Mucosa of stomach (tissue), 1 donor: Measurements from ENCODE around the gene GRPEL1.

Source experiments
- H3K27me3 ChIP-seq: one replicate; pipeline ENCODE4 v1.7.0; 2013; ENCODE audit warnings: mild to moderate bottlenecking, low read length; ENCODE audit not compliant: control insufficient read depth, insufficient read depth
- H3K36me3 ChIP-seq: one replicate; pipeline ENCODE4 v1.7.0; 2013; ENCODE audit warnings: low read length; ENCODE audit not compliant: control insufficient read depth, insufficient read depth
- H3K4me1 ChIP-seq: one replicate; pipeline ENCODE4 v1.7.0; 2013; ENCODE audit warnings: mild to moderate bottlenecking, low read length; ENCODE audit not compliant: control insufficient read depth, insufficient read depth
- H3K4me3 ChIP-seq: one replicate; pipeline ENCODE4 v1.7.0; 2013; ENCODE audit warnings: low read length
- H3K9ac ChIP-seq: one replicate; pipeline ENCODE4 v1.7.0; 2013; ENCODE audit warnings: mild to moderate bottlenecking, low read length, moderate library complexity
- H3K9me3 ChIP-seq: one replicate; pipeline ENCODE4 v1.7.0; 2013; ENCODE audit warnings: mild to moderate bottlenecking, low read length, moderate library complexity; ENCODE audit not compliant: control insufficient read depth
- donor health status: Pancreatic carcinoma.

Gene GRPEL1

DNA sequence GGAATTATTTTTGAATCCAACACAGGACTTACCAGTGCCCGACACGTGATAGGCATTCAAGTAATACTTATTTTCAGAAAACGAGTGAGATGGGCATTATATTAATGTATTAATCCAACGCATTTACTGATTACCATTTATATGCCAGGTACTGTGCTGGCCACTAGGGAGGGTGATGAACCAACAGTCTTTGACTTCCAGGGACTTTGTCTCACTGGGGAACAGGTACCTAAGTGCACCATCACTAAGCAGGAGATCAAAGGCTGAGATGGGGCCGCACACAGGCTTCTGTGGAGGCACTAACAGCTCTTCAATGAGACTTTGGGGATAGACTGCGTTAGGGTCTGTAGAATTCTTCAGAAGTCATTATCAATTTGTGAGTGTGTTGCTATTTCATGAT lies 30.4 kb downstream of the GRPEL1 start:
- Histone ChIP-seq H3K9ac (no peak overlapping the region), H3K4me1 (peaks cover 35% of the 10 kb centered on the region), H3K27me3 (no peaks in the 10 kb centered on the region), H3K4me3 (no peak overlapping the region), H3K36me3 (peaks cover 1% of the 10 kb centered on the region), H3K9me3 (no peaks in the 10 kb centered on the region)

DNA sequence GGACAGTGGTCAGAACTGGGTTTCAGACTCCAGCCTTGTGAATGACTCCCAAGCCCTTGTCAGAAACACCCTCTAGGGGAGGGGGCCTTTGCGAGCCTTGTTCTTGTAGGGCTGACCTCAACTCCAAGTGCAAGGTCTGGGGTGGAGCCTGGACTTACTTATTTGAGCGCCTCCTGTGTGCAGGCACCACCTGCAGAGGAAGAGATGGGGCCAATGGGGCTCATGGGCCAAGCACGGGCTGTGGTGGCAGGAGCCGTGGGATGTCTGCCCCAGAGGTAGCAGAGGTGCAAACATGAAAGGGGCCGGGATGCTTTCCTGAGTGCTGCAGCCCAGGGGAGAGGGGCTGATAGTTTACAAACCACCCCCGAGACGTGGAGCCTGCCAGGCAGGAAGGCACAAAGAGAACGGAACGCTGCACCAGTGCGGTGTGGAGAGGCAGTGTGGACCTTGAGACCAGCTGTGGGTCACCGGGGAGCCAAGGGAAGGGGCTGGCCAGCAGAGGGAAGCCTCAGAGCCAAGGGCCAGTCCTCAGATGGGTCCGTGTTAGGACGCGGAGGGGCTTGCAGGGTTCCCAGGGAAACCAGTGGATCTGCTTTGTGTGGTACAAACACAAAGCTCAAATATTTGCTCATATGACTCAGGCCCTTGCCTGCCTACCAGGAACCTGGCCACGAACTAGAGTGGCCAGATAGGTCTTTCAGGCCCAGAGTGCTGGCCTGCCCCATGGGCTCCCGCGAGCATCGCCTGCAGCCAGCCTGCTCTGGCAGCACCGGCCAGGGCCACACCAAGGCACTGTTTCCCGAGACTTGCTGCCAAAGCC lies 33.4 kb downstream of the GRPEL1 start:
- H3K36me3 ChIP-seq: peaks cover 20% of the 10 kb centered on the region
- H3K9ac ChIP-seq: peak overlapping the region; percentile 51
- H3K27me3 ChIP-seq: no peaks in the 10 kb centered on the region
- peaks cover 23% of the 10 kb centered on the region for H3K4me1 ChIP-seq
- H3K4me3 ChIP-seq: peak overlapping the region; percentile 56
- no peaks in the 10 kb centered on the region for H3K9me3 ChIP-seq

DNA sequence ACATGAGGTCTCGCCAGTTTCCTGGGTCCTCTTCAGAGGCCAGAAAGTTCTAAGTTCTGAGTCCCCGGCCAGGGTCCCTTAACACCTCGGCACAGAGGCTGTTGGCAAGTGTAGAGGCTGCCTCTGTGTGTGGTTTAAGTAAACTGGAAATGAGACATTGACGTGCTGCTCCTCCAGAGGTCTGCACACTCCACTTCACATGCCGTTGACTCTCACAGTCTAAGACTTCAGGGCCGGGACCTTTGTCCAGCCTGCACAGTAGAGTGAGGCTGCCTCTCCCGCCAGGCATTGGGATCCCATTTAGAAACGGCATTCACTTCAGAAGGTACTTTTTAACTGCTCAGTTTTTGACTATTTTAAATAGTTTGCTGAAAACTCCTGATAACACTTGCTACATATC lies 35.3 kb downstream of the GRPEL1 start:
- Histone ChIP-seq H3K4me3 (no peak overlapping the region), H3K36me3 (peaks cover 20% of the 10 kb centered on the region), H3K9ac (no peak overlapping the region), H3K9me3 (no peaks in the 10 kb centered on the region), H3K27me3 (no peaks in the 10 kb centered on the region), H3K4me1 (peaks cover 23% of the 10 kb centered on the region)

DNA sequence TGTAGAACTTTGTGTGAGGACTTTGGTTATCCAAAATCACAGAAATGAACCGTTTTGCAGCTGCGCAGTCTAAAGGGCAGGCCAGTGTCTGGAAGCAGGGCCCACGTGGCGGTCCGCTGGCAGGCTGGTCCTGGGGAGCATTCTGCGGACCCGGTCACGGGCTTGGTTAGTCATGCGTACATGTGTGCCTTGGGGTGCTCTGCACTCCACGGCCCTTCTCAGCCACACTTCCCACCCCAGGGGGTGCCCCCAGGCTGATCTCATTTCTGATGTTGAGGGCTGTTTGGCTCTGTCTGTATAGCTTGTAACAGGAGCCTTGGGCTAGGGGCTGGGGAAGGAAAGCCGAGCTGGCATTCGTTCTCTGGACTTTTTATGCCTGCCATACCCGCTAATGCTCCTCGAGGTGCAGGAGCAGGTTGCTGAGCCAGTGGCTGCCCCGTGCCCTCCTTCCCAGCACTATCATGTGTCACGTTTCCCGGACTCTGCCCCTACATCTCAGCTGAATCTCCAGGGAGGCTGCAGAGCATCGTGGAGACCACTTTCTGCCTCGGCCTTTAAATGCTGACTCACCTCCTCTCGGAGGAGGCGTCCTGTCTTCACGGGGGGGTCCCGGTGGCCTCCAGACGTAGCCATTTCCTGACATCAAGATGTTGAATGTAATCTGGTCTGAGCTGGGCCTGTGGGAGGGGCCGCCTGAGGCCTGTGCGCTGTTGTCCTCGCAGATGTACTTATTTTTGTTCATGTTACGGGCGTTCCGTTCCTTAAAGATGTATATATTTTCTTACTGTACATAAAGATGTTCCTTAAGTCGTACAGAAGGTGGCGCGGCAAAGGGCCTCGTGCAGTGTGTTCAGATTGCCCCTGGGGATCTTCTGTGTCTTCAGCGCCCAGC lies 36.1 kb downstream of the GRPEL1 start:
- peaks cover 20% of the 10 kb centered on the region for H3K36me3 ChIP-seq
- no peaks in the 10 kb centered on the region for H3K9me3 ChIP-seq
- H3K4me1 ChIP-seq: peaks cover 23% of the 10 kb centered on the region
- H3K4me3 ChIP-seq: no peak overlapping the region
- no peaks in the 10 kb centered on the region for H3K27me3 ChIP-seq
- H3K9ac ChIP-seq: no peak overlapping the region

DNA sequence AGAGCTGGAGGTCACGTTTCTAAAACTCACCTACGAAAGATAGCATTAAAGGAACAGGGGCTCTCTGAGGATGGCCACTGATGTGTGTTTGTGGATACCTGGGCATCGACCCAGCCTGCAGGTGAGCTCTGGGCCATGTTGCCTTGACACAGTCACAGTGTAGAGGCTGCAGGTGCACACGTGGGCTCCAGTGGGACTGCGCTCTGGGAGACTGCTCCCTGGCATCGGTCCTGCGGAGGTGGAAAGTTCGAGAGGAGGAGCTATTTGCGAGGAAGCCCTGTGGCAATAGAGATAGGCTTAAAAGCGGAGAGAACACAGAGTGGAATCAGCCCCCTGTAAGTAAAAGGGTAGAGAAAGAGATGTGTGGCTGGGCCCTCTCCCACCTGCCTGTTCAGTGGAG lies 37.0 kb downstream of the GRPEL1 start:
- H3K36me3 ChIP-seq: peaks cover 20% of the 10 kb centered on the region
- H3K9ac ChIP-seq: no peak overlapping the region
- peaks cover 23% of the 10 kb centered on the region for H3K4me1 ChIP-seq
- H3K4me3 ChIP-seq: no peak overlapping the region
- no peaks in the 10 kb centered on the region for H3K9me3 ChIP-seq
- H3K27me3 ChIP-seq: no peaks in the 10 kb centered on the region

DNA sequence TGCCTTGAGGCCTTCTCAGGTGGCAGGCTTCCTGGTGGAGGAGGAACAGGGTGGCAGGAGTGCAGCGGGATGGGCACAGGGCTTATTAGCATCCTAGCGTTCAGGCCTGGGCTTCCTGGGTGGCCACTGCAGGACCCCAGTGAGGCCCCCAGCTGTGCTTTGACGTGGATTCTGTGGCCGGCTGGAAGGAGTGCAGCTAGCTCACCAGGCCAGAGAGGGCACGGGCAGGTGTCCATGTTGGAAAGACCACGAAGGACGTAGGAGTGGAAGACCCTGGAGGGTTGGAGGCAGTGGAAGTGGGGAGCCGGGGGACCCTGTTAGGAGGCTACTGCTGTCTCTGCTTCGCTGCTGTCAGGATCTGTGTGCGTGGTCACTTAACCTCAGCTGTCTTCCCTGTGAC lies 37.9 kb downstream of the GRPEL1 start:
- Histone ChIP-seq H3K9me3 (no peaks in the 10 kb centered on the region), H3K4me1 (peaks cover 19% of the 10 kb centered on the region), H3K4me3 (no peak overlapping the region), H3K9ac (no peak overlapping the region), H3K36me3 (peaks cover 20% of the 10 kb centered on the region), H3K27me3 (no peaks in the 10 kb centered on the region)

DNA sequence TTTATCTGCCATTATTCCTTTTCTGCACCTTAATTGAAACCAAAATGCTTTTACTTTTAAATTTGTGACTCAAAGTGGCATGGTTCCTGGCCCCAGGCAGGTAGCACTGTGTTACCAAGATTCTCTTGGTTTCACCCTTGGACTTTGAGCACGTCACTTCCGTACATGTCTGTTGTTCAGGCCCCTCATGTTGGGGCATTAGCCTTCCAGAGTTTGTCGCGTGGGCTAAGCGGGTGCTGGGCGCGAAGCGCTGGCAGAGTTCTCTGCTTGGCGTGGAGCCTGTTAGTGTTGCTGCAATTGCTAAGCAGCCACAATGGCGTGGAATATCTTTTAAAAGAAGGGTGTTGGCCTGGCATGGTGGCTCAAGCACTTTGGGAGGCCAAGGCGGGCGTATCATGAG lies 38.7 kb downstream of the GRPEL1 start:
- Histone ChIP-seq H3K4me3 (no peak overlapping the region), H3K36me3 (peaks cover 20% of the 10 kb centered on the region), H3K27me3 (no peaks in the 10 kb centered on the region), H3K9me3 (no peaks in the 10 kb centered on the region), H3K4me1 (peaks cover 12% of the 10 kb centered on the region), H3K9ac (no peak overlapping the region)

DNA sequence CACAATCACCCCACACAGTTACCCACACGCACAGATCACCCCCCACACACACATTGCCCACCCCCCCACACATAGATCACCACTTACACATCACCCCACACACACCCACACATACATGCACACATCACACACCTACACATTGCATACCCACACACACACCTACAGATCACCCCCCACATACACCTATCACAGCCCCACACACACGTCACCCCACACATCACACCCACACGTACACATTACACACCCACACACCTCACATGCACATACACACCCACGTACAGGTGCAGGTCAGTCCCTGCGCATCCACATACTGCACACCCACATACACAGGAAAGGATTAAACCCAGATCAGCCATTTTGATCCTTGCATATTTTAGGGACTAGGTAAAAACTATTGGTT lies 40.0 kb downstream of the GRPEL1 start:
- Histone ChIP-seq H3K9me3 (no peaks in the 10 kb centered on the region), H3K4me1 (no peaks in the 10 kb centered on the region), H3K4me3 (no peak overlapping the region), H3K27me3 (no peaks in the 10 kb centered on the region), H3K9ac (no peak overlapping the region), H3K36me3 (peaks cover 20% of the 10 kb centered on the region)

DNA sequence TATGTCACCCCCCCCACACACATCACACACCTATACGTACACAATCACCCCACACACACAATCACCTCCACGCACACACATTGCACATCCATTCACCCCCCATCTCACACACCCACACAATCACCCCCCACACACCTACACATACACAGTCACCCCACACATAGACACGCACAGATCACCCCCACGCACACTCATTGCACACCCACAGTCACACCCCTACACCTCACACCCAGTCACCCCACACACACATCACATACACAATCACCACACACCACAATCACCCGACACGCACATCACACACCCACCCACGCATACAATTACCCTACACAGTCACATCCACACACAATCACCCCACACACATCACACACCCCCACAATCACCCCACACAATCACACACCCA lies 40.6 kb downstream of the GRPEL1 start:
- Histone ChIP-seq H3K27me3 (no peaks in the 10 kb centered on the region), H3K4me3 (no peak overlapping the region), H3K9me3 (no peaks in the 10 kb centered on the region), H3K4me1 (no peaks in the 10 kb centered on the region), H3K36me3 (peaks cover 17% of the 10 kb centered on the region), H3K9ac (no peak overlapping the region)

DNA sequence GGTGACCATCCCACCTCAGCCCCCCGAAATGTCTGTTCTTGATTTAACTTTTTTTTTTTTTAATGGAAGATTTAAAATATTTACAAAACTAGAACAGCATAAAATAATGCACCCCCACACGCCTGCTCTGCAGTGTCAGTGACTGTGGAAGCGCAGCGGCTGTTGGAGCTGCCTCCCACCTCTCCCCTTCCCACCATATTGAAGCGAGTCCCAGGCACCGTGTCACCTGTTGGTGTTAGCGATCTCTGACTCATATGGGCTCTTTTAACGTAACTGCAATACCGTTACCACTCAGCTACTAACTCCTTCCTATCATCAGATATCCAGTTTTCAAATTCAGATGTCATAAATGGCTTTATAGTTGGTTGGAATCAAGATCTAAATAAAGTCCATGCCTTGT lies 41.8 kb downstream of the GRPEL1 start:
- no peaks in the 10 kb centered on the region for H3K4me1 ChIP-seq
- H3K9me3 ChIP-seq: no peaks in the 10 kb centered on the region
- H3K4me3 ChIP-seq: no peak overlapping the region
- no peaks in the 10 kb centered on the region for H3K27me3 ChIP-seq
- peaks cover 8% of the 10 kb centered on the region for H3K36me3 ChIP-seq
- no peak overlapping the region for H3K9ac ChIP-seq

DNA sequence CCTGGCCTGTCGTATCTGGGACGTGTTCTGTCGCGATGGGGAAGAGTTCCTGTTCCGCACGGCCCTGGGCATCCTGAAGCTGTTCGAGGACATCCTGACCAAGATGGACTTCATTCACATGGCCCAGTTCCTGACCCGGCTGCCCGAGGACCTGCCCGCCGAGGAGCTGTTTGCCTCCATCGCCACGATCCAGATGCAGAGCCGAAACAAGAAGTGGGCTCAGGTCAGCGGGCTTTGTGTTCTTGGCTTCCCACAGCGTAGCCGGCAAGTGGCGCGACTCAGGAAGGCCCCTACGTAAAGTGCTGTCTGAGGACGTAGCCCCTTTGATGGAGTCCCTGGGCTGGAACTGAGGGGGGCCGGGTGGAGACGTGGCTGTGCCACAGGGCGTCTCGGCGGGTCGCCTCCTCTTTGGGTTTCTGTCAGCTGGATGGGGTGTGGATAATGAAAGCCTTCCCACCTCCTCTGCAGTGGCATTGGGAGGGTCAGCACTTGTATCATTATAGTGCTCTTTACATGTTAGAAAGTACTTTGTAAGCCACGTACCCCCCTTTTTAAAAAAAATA lies 42.7 kb downstream of the GRPEL1 start:
- no peaks in the 10 kb centered on the region for H3K36me3 ChIP-seq

DNA sequence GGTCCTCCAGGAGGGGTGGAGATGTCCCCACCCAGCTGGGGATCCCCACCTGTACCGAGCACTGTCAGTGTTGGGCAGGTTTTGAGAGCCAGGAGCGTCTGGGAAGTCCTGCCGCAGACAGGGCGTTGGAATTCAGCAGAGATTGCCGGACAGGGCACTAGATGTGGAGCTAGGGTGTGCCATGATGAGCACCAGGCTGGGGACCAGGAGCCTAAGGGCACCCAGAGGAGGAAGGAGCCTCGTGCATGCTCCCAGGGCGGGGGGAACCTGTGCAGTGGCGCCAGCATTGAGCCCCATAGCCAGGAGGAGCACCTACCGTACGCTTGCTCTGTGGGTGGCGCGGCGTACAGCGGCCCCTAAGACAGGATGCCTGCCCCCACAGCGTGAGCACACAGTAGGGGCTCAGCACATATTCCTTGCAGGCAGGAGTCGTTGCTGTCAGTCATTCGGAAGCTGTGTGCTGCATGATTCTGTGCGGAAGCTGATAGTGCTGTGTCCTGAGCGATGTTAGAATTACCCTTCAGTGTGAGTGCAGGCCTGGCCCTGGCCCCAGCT lies 43.5 kb downstream of the GRPEL1 start:
- Histone ChIP-seq H3K9ac (no peak overlapping the region), H3K4me1 (no peaks in the 10 kb centered on the region), H3K4me3 (no peak overlapping the region), H3K27me3 (no peaks in the 10 kb centered on the region), H3K36me3 (no peaks in the 10 kb centered on the region), H3K9me3 (no peaks in the 10 kb centered on the region)

More for the DNA sequence above, 42.7 kb downstream of the GRPEL1 start:
- Histone ChIP-seq H3K27me3 (no peaks in the 10 kb centered on the region), H3K9me3 (no peaks in the 10 kb centered on the region), H3K4me3 (no peak overlapping the region), H3K4me1 (no peaks in the 10 kb centered on the region), H3K9ac (no peak overlapping the region)
